Left lobe of liver (tissue), 1 donor: Measurements from ENCODE around the gene KIF15. TPM values are rescaled to one million over a fixed set of nuclear protein-coding genes. Genes with fewer than 3 reads are reported as not detected.

Experiments
- total RNA-seq: library from RNA; stranded (reverse); gene quantifications from one replicate; pipeline ENCODE4 v1.2.1, GENCODE V29; 2021
- donor health status: DM: no; HTN: yes; CAD: no.

KIF15 gene
- total RNA-seq, 1 donor from 2014 or later, result 0.28 TPM

Other genes starting within 250 kb of the KIF15 start
- gene ZKSCAN7, start 206.6 kb upstream of the KIF15 start, total RNA-seq, result 2.2 TPM
- gene ZNF660, start 176.8 kb upstream of the KIF15 start, total RNA-seq, result 0.30 TPM
- 7.0 TPM for gene ZNF197, start 136.8 kb upstream of the KIF15 start, total RNA-seq
- 1.8 TPM for gene ZNF35, start 113.1 kb upstream of the KIF15 start, total RNA-seq
- gene ZNF502, start 49.1 kb upstream of the KIF15 start, total RNA-seq, result 1.8 TPM
- gene ZNF501, start 32.2 kb upstream of the KIF15 start, total RNA-seq, result 1.2 TPM
- gene KIAA1143, start 175 bp upstream of the KIF15 start, total RNA-seq, result 8.2 TPM
- 9.7 TPM for gene TMEM42, start 100.1 kb downstream of the KIF15 start, total RNA-seq
- gene TGM4, start 112.8 kb downstream of the KIF15 start, total RNA-seq, result not detected
- 36.6 TPM for gene ZDHHC3, start 214.4 kb downstream of the KIF15 start, total RNA-seq
- 14.6 TPM for gene EXOSC7, start 214.4 kb downstream of the KIF15 start, total RNA-seq